HG03139 (cell line): Measurements from ENCODE around the gene SLC48A1.

Experiments
- ATAC-seq: cut with Tn5 transposase; IDR thresholded peaks from one replicate; pipeline ENCODE4 v1.9.1; 2021; ENCODE audit not compliant: unreplicated experiment

Gene SLC48A1

GRCh38 chr12:47789712-47790489, 16.9 kb downstream of the SLC48A1 start:
- no peak for ATAC-seq

GRCh38 chr12:47790676-47791350, 17.8 kb downstream of the SLC48A1 start:
- no peak for ATAC-seq

DNA sequence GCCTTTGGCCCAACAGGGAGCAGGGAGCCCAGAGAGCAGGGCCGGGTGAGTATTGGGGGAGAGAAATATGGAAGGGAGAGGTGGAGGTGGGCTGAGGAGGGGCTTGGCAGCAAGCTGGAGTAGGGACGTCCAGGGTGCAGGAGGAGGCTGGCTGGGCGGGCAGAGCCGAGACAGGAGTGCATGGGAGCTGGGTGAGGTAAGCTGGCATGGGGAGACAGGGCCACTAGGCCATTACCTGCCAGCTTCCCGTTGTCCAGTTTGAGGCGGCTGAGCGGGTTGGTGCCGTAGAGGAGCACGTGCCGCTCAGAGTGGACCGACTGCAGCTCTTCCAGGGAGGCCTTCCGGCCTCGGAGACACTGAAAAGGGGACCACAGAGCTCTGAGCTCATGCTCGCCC, 18.3 kb downstream of the SLC48A1 start:
- ATAC-seq: no peak

GRCh38 chr12:47791874-47792273, 18.8 kb downstream of the SLC48A1 start:
- no peak for ATAC-seq

GRCh38 chr12:47793015-47793681, 20.1 kb downstream of the SLC48A1 start:
- ATAC-seq: no peak

- no peak for ATAC-seq
Observed at GRCh38 chr12:47794679-47795078, 21.6 kb downstream of the SLC48A1 start.

GRCh38 chr12:47795121-47795813, 22.2 kb downstream of the SLC48A1 start:
- ATAC-seq: no peak

DNA sequence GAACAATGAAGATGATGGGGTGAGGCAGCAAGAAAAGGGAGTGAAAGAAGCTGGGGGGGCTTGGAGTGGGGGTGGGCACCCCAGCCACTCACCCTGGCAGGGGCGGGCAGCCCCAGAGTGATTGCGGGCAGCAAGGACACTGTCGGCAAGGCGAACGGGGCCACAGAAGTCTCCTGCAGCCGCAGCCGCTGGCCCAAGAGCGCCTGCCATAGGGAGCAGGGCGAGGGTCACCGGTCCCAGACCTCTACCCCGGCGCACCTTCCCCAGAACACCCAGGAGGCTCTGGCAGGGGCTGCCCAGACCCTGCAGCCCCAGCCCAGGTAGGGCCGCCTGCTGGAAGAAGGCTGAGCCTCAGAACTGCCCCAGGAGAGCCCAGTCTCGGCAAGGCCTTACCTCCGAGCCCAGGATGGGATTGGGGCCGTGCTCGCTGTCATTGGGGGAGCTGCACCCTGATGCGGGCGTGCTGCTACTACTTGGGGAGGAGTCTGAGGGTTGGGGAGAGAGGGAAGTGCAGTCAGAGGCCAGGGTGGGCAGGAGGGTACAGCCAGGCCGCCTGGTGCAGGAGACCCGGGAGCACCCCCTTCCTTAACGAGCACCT, 22.9 kb downstream of the SLC48A1 start:
- ATAC-seq: no peak

DNA sequence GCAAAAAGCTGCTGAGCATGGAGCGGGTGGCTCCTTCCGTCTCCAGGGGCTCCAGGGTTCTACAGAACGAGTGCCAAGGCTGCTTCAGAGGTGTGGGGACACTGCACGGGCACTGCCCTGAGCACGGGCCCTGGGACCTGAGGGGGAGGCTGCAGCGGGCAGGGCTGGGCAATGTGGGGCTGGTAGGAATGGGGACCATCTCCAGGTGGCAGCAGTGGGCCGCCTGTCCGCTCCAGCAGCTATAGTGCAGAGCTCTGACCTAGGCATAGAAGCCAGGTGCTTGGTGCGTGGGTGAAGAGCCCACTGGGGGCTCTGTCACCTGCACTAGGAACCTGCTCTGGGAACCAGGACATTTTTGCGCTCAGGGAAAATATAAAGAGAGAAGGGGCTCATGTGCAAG, 24.4 kb downstream of the SLC48A1 start:
- ATAC-seq: no peak

DNA sequence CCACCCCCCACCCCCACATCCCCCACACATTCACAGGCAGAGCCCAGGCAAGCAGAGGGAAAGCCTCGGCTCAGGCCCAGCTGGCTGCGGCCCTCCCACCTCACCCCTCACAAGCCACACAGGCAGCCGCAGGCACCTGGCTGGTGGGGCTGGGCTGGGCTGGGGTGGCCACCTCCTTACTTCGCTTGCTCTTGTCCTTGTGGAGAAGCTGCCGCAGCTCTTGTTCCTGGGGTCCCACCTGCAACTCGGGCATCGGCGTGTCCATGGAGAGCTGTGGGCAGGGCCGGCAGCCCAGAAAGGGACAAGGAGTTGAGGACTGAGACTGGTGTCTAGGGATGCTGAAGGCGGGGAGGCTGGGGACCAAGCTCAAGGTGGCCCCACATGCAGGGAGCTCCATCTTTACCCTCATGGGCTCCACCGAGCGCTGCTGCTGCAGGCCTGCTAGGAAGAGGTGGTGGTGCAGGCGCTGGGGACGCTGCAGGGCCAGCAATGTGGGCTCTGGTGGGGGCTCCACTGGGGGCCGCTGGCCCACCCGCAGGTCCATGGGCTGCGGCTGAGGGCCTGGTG, 25.4 kb downstream of the SLC48A1 start:
- no peak for ATAC-seq

- ATAC-seq: no peak
Observed at GRCh38 chr12:47799357-47799955, 26.4 kb downstream of the SLC48A1 start.

DNA sequence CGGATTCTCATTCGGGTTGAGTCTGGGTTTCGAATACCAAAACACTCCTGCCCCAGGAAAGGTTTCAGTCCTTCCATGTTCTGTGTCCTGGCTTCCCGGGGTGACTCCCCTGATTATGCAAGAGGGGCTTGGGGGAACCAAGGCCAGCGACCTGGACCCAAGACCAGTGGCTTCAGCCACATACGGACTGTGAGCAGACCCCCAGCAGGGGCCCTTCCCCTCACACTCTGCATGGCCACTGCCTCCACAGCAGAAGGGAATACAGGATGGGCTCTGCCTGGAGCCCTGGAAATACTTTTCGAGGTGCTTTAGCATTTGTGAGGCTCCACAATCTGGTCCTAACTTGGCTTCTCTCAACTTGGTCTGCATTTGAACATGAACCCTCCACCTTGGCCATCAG, 27.5 kb downstream of the SLC48A1 start:
- no peak for ATAC-seq

DNA sequence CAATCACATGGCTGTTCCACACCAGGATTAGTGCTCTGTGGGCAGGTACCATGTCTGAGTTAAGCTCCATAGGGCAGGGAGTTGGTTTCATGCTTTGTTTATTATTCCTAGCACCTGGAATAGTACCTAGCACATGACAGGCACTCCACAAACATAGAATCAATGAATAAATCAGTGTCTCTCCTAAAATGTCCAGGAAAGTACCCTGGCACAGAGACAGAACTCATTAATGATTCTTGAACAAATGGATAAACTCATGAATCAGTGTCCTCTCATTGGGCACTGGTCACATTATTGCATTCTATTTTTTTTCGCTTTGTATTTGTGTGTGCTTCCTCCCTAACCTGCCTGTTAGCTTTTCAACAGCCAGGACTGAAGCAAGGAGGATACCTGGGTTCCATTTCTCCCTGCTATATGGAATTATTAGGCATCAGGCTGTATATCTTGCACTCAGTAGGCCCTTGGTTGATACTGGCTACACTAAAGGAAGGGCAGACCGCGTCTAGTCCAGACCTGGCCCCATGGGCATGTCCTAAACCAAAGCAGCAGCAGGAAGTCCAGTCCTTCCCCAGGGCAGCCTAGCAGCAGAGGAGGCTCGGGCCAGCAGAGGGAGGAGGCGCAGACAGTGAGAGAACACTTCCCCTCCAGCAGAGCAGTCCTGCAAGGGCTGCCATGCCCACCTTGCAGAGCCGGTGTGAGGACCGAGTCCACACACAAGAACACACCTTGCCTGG, 28.3 kb downstream of the SLC48A1 start:
- no peak for ATAC-seq

DNA sequence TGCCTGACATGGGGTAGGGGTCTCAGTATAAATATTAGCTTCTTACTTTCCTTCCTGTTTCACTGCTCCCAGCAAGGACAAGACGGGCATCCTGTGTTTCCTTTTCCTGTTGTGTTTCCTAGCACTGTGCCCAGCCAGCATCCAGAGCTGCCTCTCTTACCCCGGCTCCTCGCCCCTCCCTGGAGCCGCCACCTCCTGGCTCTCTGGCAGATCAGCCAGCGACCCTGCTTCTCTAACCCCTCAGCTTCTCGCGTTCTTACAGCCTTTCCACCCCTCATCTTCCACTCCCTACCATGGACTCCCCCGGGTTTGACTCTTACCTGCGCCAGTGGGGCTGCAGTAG, 28.8 kb downstream of the SLC48A1 start:
- no peak for ATAC-seq

- ATAC-seq: no peak
Observed at GRCh38 chr12:47802312-47802711, 29.3 kb downstream of the SLC48A1 start.

DNA sequence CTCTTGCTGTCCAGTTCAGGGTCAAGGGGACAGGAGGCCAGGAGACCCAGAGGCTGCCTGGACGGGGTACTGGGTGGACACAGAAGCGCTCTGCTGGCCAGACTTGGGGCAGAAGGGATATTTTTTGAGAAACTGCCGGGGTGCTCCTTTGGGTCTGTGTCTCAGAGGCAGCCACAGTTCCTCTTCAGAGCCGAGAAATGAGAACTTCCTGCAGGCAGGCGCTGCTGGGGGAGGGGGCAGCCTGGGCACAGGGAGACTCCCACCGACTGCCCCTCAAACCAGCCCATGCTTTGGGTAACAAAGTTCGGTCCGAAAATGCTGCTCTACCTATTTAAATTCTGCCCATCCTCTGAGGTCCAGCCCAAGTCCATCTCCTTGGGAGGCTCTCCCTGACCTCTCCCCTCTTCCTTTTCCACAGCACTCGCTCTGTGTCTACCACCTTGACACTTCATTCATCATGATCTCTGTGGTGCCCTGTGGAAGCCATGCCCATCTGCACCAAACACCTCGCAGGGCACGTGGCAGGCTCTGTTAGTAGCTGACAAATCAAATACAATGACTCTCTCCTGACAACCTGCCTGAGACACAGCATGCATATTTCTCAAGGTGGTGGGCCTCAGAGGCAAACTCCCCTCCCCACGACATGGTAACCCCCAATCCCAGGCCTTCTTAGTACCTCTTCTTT, 30.3 kb downstream of the SLC48A1 start:
- ATAC-seq: no peak

- ATAC-seq: no peak
Observed at GRCh38 chr12:47804171-47804570, 31.1 kb downstream of the SLC48A1 start.

DNA sequence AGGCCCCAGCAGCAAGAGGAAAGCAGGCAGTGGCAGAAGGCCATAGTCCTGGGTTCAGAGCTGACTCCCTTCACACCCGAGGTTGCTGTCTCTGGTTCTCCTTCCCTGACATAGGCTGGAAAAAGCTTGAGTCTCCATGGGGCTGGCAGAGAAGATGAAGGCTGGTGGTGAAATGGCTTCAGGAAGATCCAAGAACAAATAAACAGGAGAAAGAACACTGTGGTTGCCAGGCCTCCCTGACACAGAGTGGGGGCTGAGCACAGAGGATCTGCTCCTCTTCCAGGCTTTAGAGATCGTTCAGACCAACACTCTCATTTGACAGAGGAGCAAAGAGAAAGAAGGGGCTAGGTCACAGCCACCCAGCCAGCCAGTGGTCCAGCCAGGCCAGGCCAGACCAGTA, 32.4 kb downstream of the SLC48A1 start:
- ATAC-seq: no peak

DNA sequence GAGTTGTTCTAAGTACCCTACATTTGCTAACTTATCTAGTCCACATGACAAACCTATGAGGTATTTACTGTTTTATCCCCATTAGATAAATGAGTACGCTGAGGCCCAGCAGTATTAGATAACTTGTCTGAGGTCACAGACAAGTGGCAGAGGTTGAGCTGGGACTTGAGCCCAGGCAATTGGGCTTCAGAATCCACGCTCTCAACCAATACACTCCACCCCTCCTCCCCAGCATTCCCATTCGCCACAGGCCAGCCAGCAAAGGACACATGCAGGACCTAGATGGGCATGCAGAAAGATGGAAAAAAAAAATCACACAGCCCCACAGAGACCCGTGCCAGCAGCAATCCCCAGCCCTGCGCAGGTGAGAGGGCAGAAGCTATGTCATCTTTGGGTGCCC, 34.3 kb downstream of the SLC48A1 start:
- no peak for ATAC-seq
